SW480 (cell line): ENCODE results near the gene PLEK.
"Not testable (repeated sequence)": the region's sequence is repeated elsewhere in the genome, so short reads cannot be mapped to it uniquely, and the experiment has no call there.

ENCODE experiments used
- DNase-seq: peaks from one replicate; pipeline ENCODE4 v3.0.0-alpha.2; 2016; ENCODE audit warnings: low spot score

PLEK gene

DNA sequence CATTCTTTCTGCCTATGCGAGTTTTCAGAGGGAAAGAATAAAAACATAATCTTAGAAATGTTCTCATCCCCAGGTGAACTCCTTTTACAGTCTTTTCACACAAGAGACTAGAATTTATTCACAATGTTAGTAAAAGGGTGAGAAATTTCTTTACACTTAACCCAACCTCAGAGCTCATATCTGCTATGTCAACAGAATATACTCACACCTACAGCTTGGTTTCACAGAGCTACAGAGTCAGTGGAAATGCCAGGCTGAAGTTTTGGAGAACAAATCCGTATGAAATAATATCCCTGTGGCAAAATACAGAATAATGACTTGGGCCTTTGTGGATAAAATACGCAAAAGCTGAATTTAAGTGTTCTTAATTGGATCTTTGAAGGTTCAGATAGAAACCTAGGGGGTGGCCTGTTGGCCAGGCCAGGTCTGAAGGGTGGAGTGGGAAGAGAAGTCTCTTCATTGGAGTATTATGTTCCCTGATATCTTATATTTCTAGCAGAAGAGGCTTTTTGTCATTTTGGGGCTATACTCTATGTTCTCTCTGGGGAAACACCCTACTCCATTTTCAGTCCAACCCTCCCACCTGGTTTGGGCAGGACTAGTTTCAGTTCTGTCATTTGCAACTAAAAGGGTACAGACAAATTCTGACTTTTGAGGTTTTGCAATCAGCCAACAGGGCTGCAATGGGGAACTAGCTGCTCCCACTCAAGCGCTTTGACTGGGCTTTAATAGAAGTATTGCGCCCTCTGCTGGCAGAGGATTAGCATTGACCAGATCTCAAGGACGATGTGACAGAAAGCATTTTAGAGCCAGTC lies 76.3 kb downstream of the PLEK start:
- peak; percentile 86 for DNase-seq

DNA sequence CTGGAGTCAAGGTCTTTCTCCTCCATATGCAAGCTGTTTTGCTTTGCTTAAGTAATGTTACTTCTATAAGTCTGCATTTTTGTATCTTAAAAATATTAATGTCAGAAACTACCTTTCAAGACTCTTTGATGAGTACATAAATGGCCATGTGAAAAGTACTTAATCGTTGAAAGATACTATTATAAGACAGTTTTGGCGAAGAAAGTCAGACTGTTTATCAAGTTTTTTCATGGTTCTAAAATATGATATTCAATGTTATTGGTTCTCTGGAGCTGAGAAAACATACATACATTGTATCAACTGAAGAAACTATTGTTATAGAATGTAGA lies 76.9 kb downstream of the PLEK start:
- no peak for DNase-seq

DNA sequence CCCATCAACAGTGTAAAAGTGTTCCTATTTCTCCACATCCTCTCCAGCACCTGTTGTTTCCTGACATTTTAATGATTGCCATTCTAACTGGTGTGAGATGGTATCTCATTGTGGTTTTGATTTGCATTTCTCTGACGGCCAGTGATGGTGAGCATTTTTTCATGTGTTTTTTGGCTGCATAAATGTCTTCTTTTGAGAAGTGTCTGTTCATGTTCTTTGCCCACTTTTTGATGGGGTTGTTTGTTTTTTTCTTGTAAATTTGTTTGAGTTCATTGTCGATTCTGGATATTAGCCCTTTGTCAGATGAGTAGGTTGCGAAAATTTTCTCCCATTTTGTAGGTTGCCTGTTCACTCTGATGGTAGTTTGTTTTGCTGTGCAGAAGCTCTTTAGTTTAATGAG lies 81.3 kb downstream of the PLEK start:
- DNase-seq = not testable (repeated sequence)
